ENCODE measurements around the gene SLC25A12.
"Not testable (repeated sequence)": the region's sequence is repeated elsewhere in the genome, so short reads cannot be mapped to it uniquely, and the experiment has no call there.

Gene SLC25A12

DNA sequence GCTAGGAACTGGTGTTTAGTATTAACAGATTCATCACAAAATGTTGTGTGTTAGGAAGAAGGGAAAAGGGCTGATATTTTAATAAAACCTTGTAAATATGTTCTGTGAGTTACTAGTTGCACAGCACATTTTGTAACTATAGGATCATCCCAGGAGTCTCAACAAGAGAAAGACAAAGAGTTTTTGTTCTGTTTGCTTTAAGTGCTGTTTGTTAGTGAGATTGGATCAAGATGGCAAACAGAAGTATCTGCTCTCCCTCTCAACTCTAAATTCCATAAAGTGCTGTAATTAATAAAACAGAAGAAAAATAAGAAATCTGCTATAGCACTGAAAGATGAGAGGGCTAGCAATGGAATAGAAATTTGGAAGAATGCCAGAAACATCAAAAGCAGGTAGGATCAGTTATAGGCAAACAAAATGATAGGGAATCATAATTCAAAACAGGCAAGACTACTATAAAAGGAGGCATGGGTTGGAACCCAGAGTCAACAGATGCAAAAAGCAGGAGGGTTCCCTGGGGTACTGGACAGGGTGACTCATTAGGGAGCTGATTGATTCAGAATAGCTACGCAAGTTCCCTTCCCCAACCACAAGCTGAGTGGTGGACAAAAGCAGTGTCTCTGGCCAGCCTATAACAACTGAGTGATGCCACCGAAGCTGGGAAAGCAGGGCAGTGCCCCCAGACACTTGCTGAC is 131.0 kb downstream of the SLC25A12 start:
- H3F3A ChIP-seq (ENCODE audit: insufficient read depth, low read length), result no peaks in the 10 kb centered on the region
- H3K9ac ChIP-seq (ENCODE audit: low read length), result no peak overlapping the region
- TF ChIP-seq CTCF (IDR thresholded peaks at IDR 0.05; ENCODE audit: low read length), result no peak
- TF ChIP-seq EZH2 (IDR thresholded peaks at IDR 0.05; ENCODE audit: borderline replicate concordance, low read length), result no peak
- H3K36me3 ChIP-seq (ENCODE audit: insufficient read depth, low read length), result peaks cover 45% of the 10 kb centered on the region
- no peak overlapping the region for H3K27ac ChIP-seq (ENCODE audit: low read depth, low read length, poor library complexity, severe bottlenecking)
- H2AFZ ChIP-seq (ENCODE audit: low read length), result no peak overlapping the region
- no peaks in the 10 kb centered on the region for H4K20me1 ChIP-seq (ENCODE audit: insufficient read depth, low read length)
- no peaks in the 10 kb centered on the region for H3K4me1 ChIP-seq (ENCODE audit: insufficient read depth, low read length, severe bottlenecking)
- no peaks in the 10 kb centered on the region for H3K9me3 ChIP-seq (ENCODE audit: low read length)
- no peaks in the 10 kb centered on the region for H3K79me2 ChIP-seq (ENCODE audit: insufficient read depth, low read length)
- H3K4me3 ChIP-seq (ENCODE audit: low read depth, low read length, poor library complexity, severe bottlenecking), result no peak overlapping the region
- no peaks in the 10 kb centered on the region for H3K27me3 ChIP-seq (ENCODE audit: insufficient read depth, low read length)
- H3K9me2 ChIP-seq (ENCODE audit: low read depth, low read length), result no peaks in the 10 kb centered on the region
- H3K4me2 ChIP-seq (ENCODE audit: low read length), result no peak overlapping the region

DNA sequence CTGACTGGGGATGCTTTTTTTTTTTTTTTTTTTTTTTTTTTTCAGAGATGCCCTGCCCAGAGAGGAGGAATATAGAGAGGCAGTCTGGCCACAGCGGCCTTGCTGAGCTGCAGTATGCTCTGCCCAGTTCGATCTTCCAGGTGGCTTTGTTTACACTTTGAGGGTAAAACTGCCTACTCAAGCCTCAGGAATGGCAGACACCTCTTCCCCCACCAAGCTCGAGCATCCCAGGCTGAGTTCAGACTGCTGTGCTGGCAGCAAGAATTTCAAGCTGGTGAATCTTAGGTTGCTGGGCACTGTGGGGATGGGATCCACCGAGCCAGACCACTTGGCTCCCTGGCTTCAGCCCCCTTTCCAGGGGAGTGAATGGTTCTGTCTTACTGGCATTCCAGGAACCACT is 132.9 kb downstream of the SLC25A12 start:
- H3K9me2 ChIP-seq (ENCODE audit: low read depth, low read length); H3K27me3 ChIP-seq (ENCODE audit: insufficient read depth, low read length); H3K4me3 ChIP-seq (ENCODE audit: low read depth, low read length, poor library complexity, severe bottlenecking); H3K79me2 ChIP-seq (ENCODE audit: insufficient read depth, low read length); H4K20me1 ChIP-seq (ENCODE audit: insufficient read depth, low read length); H3K27ac ChIP-seq (ENCODE audit: low read depth, low read length, poor library complexity, severe bottlenecking); H2AFZ ChIP-seq (ENCODE audit: low read length); H3K9me3 ChIP-seq (ENCODE audit: low read length); H3K9ac ChIP-seq (ENCODE audit: low read length); H3K4me2 ChIP-seq (ENCODE audit: low read length); H3K4me1 ChIP-seq (ENCODE audit: insufficient read depth, low read length, severe bottlenecking); H3F3A ChIP-seq (ENCODE audit: insufficient read depth, low read length): not testable (repeated sequence)
- H3K36me3 ChIP-seq (ENCODE audit: insufficient read depth, low read length), result peaks cover 31% of the 10 kb centered on the region

DNA sequence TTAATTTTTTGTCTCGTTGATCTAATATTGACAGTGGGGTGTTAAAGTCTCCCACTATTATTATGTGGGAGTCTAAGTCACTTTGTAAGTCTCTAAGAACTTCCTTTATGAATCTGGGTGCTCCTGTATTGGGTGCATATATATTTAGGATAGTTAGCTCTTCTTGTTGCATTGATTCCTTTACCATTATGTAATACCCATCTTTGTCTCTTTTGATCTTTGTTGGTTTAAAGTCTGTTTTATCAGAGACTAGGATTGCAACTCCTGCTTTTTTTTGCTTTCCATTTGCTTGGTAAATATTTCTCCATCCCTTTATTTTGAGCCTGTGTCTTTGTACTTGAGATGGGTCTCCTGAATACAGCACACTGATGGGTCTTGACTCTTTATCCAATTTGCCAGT is 135.3 kb downstream of the SLC25A12 start:
- H3K4me2 ChIP-seq (ENCODE audit: low read length); H3K27ac ChIP-seq (ENCODE audit: low read depth, low read length, poor library complexity, severe bottlenecking); H3K9me2 ChIP-seq (ENCODE audit: low read depth, low read length); H3K79me2 ChIP-seq (ENCODE audit: insufficient read depth, low read length); H3K27me3 ChIP-seq (ENCODE audit: insufficient read depth, low read length); H3K4me3 ChIP-seq (ENCODE audit: low read depth, low read length, poor library complexity, severe bottlenecking); H3F3A ChIP-seq (ENCODE audit: insufficient read depth, low read length); H3K9me3 ChIP-seq (ENCODE audit: low read length); H3K4me1 ChIP-seq (ENCODE audit: insufficient read depth, low read length, severe bottlenecking); H3K9ac ChIP-seq (ENCODE audit: low read length); H2AFZ ChIP-seq (ENCODE audit: low read length); H4K20me1 ChIP-seq (ENCODE audit: insufficient read depth, low read length): not testable (repeated sequence)
- peaks cover 31% of the 10 kb centered on the region for H3K36me3 ChIP-seq (ENCODE audit: insufficient read depth, low read length)

DNA sequence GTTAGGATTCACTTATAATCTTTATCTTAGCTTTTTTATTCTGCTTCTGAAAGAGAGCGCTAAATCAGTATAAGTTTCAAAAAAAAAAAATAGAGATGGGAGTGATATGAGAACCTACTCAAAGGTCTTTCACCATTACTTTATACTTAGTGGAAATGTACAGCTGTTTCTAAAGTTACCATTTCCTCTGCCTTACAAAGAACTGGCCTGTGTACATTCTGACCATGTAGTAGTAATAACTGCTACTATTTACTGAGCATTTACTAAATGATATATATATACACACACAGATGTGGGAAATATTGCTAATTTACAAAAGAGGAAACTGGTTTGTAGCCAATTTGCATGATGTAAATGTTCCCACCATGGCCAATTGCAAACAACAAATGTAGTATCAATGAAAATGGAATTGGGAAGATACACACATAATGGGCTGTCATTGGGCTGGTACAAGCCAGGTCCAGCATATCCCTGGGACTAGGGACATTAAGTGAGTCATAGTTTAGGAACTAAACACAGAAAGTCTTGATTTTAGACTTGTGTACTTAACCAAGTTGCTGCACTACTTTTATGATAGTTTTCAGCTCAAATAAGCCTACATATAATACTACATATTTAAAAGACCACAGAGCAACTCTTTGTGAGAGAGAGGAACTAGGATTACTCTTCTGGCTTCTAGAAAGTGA is 139.6 kb downstream of the SLC25A12 start:
- Histone ChIP-seq H3K27me3 (ENCODE audit: insufficient read depth, low read length) (no peaks in the 10 kb centered on the region), H3K4me1 (ENCODE audit: insufficient read depth, low read length, severe bottlenecking) (no peaks in the 10 kb centered on the region), H4K20me1 (ENCODE audit: insufficient read depth, low read length) (no peaks in the 10 kb centered on the region), H3K36me3 (ENCODE audit: insufficient read depth, low read length) (peaks cover 10% of the 10 kb centered on the region; the same call in 1 of the 2 replicates), H3K9me2 (ENCODE audit: low read depth, low read length) (no peaks in the 10 kb centered on the region), H3K4me3 (ENCODE audit: low read depth, low read length, poor library complexity, severe bottlenecking) (no peak overlapping the region), H3K27ac (ENCODE audit: low read depth, low read length, poor library complexity, severe bottlenecking) (no peak overlapping the region), H3K9ac (ENCODE audit: low read length) (no peak overlapping the region), H3K4me2 (ENCODE audit: low read length) (no peak overlapping the region), H3F3A (ENCODE audit: insufficient read depth, low read length) (no peaks in the 10 kb centered on the region), H3K9me3 (ENCODE audit: low read length) (no peaks in the 10 kb centered on the region), H3K79me2 (ENCODE audit: insufficient read depth, low read length) (no peaks in the 10 kb centered on the region), H2AFZ (ENCODE audit: low read length) (no peak overlapping the region)
- TF ChIP-seq EZH2 (IDR thresholded peaks at IDR 0.05; ENCODE audit: borderline replicate concordance, low read length) (no peak), CTCF (IDR thresholded peaks at IDR 0.05; ENCODE audit: low read length) (no peak)

Data from OCI-LY1 (cell line).